ENCODE measurements around the gene SETD1A.
A peak's percentile ranks its signal among the peaks of the same experiment; 100 is the strongest.
"Not testable (repeated sequence)": the region's sequence is repeated elsewhere in the genome, so short reads cannot be mapped to it uniquely, and the experiment has no call there.

Gene SETD1A

DNA sequence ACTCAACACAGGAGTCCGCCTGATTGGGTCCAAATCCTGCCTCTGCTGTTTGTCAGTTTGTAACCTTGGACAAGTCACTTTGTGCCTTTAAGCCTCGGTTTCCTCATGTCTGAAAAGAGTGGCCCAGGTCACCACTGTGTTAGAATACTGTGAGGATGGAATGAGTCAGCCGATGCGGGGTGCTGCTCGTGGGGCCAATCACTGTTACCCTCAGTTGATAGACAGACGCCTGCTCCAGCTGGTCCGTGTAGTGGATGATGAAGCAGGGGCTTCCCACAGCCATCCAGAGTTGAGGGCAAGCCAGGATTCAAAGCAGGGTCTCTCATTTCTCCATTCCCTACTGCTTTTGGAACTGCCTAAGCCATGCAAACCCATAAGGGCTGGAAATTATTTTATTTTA, 28.4 kb upstream of the SETD1A start:
- DNase-seq (ENCODE audit: low spot score), result no peak

DNA sequence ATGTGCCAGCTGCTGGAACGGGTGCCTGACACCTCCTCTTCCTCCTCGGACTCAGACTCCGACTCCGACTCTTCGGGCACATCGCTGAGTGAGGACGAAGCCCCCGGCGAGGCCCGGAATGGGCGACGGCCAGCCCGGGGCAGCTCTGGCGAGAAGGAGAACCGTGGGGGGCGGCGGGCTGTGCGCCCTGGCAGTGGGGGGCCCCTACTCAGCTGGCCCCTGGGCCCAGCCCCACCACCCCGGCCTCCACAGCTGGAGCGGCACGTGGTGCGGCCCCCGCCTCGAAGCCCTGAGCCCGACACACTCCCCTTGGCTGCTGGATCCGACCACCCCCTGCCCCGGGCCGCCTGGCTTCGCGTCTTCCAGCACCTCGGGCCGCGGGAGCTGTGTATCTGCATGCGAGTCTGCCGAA, 27.4 kb upstream of the SETD1A start:
- DNase-seq (ENCODE audit: low spot score), result no peak

DNA sequence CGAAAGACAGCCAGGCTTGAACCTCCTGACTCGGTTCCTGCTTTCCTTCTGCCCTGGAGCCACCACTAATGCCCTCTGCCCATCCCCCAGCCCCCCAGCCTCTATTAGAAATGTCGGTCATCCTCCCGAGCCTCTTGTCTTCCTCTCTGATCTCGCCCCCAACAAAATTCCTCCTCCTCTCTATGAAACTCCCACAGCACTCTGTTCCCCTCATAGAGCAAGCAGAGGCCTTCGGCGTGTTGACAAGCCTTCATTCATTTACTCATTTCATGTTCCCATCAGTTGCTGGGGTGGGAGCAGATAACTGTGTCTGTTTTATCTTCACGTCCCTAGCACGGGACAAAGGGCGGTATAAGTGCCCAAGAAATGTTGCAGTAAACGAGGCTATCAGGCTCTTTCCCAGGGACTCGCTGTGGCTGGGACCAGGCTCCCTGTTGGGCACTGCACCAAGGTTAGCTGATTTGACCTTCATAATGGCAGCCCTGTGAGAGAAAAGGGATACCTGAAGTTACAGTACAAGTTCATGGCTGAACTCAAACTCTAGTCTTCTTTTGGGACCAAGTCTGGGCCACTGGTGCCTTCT, 26.4 kb upstream of the SETD1A start:
- no peak for DNase-seq (ENCODE audit: low spot score)

DNA sequence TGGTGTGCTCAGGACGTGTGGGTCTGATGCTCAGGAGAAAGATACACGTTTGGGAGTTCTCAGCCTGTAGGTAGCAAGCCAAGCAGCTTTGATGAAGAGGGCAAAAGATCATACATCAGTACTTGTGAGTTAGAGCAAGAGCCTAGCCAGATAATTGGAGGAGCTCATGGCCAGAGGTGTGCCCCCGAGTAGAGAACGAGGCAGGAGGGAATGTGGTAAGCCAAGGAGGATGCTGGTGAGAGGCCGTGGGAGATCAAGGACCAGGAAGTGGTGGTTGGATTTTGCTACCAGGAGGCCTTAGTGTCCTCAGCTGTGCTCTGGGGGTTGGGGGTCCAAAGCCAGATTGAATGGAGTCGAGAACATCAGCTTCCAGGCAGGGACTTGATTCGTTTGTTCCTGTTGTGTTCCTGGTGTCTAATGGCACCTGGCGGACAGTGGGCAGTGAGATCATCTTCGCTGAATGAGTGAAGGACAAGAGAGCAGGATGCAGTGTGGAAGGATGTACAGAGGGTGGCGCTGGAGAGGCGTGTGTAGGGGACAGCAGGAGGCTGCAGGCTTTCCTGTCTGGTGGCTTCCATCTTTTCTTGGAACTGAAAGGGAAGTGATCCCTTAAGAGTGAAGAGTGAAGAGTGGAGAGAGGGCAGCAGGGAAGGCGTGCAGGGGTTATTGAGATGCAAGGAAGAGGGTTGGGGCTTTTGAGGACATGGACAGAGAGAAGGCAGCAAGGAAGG, 22.6 kb upstream of the SETD1A start:
- no peak for DNase-seq (ENCODE audit: low spot score)

DNA sequence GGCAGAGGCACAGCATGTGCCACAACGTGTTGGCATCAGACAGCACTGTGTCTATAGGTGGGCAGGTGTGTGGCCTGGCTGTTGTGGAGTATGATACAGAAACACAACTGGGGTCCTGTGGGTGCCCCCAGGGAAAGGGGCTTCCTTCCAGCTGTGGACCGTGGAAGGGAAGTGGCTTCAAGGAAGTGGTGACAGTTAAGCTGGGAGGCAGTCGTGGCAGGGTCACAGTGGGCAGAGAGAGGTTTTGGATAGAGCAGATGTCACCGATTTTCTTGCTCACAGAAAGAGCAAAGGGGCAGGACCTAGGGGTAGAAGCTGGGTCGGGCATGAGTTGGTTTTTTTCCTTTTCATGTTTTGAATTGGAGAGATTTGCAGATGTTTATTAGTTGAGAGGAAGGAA, 19.9 kb upstream of the SETD1A start:
- DNase-seq (ENCODE audit: low spot score), result no peak

DNA sequence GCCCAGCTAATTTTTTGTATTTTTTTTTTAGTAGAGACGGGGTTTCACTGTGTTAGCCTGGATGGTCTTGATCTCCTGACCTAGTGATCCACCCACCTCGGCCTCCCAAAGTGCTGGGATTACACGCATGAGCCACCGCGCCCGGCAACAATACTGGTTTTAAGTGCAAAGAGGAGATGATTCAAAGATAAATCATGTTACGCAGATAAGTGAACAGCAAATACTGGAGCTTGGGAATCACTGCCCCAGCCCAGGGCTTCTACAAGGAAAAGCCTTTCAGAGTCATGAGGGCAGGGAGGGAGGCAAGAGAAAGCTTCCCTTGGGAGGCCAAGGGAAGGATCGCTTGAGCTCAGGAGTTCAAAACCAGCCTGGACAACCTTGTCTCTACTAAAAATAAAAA, 18.0 kb upstream of the SETD1A start:
- DNase-seq (ENCODE audit: low spot score), result not testable (repeated sequence)

DNA sequence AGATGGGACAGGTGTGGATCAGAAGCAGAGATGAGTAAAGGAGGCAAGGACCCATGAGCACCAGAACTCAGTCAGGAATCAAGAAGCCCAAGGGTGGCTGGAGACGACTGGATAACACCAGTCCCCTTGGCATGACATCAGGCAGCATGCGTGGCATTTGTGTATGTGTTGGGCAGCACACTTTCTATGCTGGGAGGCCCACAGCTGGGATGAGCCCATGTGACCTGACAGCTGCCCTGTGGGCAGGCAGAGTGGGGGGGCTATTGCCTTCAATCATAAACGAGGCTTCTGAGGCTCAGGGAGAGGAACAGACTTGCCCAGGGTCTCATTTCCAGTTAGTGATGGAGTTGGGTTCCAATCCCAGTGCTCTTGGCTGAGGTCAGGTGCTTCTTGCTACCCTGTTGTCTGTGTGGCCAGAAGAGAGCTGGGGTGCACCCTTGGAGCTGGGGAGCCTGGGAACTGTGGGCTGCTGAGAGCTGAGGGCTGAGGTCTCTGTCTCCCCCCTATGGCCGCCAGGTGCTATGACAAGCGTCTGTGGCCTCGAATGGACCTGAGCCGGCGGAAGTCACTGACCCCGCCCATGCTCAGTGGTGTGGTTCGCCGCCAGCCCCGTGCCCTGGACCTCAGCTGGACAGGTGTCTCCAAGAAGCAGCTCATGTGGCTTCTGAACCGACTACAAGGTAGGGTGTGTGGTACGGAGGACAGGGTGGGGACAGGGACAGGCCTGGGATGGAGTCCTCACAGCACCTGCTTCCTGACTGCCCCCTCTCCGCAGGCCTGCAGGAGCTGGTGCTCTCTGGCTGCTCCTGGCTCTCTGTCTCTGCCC, 15.7 kb upstream of the SETD1A start:
- peak; percentile 61 for DNase-seq (ENCODE audit: low spot score)

DNA sequence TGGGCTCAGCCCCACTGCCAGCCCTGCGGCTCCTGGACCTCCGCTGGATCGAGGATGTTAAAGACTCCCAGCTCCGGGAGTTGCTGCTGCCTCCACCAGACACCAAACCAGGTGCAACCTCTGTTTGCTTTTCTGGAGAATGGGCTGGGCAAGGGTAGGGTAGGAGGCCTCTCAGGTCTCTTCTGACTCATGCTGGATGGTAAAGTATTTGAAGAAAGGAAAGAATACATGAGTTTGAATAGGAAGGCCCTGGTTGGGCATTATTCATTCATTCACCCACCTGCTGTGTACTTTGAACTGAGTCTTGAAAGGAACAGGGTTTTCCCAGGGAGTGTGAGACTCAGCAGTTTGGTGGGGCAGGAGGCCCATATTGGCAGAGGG, 15.1 kb upstream of the SETD1A start:
- no peak for DNase-seq (ENCODE audit: low spot score)

DNA sequence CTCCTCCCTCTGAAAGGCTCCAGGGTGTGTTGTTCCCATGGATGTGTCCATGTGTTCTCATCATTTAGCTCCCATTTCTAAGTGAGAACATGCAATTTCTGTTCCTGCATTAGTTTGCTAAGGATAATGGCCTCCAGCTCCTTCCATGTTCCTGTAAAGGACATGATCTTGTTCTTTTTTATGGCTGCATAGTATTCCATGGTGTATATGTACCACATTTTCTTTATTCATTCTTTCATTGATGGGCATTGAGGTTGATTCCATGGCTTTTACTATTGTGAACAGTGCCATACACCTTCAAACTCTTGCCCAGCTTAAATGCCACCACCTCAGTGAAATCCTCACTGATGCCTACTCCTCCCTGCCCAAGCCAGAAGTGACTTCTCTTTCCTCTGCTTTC, 13.2 kb upstream of the SETD1A start:
- DNase-seq (ENCODE audit: low spot score), result no peak

DNA sequence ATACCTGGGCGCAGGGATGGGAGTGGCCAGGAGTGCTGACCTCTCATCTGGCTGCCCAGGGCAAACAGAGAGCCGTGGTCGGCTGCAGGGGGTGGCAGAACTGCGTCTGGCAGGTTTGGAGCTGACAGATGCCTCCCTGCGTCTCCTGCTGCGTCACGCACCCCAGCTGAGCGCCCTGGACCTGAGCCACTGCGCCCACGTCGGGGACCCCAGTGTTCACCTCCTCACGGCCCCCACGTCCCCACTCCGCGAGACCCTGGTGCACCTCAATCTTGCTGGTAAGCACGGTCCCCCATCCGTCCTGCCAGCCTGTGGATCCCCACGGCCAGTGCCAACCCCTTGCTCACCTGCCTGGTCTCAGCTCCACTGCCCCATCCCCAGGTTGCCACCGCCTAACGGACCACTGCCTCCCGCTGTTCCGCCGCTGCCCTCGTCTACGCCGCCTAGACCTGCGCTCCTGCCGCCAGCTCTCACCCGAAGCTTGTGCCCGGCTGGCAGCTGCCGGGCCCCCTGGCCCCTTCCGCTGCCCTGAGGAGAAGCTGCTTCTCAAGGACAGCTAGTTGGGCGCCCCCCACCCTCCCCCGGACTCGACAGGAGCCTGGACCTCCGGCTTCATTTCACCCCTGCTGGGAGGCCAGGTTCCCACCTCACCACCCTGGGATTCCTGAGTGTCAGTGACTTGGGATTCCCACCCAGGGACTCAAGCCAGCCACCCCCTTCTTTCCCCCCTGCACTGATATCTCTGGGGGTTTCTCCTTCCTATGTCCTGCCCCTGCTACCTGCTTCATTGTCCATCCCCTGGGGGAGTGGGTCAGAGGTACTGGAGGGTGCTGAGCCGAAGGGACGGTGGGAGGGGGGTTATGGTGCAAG, 10.6 kb upstream of the SETD1A start:
- no peak for DNase-seq (ENCODE audit: low spot score)

DNA sequence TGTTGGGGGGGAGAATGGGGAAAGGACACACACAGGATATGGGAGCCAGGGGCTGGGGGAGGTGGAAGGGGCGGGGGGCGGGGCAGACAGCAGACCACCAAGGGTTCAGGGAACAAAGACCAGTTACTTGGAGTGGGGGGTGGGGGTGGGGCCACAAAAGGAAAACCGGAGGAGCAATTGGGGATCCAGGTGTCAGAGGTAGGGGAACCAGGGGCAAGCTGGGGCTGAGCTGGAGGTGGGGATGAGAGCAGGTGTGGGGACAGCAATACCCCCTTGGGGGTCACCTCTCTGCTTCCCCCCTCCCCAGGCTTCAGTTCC, 10.1 kb upstream of the SETD1A start:
- no peak for DNase-seq (ENCODE audit: low spot score)

DNA sequence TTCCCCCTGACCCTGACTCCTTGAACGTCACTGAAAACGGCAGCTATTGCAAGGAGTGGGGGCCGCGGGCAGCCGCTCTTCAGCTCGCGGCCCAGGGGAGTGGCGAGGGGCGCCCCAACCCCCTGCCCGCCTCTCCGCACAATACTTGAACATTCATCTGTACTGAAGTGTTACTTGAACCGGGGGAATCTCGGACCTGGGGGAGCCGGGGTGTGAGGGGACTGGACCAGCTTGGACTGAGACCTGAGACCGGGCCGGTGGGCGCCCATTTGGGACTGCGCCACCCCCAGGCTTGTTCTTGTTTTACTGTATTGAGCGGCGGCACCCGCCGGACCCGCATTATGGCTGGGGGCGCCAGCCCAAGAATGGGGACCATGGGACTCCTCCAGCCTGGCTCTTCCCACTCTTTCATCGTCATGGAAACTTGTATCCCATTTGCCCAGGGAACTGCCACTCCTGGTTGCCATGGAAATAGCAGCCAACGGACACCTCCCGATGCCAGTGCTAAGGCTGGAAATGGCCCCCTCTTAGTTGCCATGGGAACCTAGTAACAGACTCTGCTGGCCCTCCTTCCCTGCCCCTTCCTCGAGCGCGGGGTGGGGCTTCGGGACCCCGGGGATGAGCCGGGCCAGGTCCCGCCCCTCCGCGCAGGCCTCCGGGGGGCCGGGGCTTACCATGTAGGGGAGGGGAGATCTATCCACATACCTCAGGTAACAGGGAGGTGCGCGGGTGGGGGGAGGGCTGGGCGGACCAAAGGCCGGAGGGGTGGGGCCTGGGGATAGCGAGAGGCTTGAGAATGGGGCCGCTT, 9.5 kb upstream of the SETD1A start:
- no peak for DNase-seq (ENCODE audit: low spot score)

DNA sequence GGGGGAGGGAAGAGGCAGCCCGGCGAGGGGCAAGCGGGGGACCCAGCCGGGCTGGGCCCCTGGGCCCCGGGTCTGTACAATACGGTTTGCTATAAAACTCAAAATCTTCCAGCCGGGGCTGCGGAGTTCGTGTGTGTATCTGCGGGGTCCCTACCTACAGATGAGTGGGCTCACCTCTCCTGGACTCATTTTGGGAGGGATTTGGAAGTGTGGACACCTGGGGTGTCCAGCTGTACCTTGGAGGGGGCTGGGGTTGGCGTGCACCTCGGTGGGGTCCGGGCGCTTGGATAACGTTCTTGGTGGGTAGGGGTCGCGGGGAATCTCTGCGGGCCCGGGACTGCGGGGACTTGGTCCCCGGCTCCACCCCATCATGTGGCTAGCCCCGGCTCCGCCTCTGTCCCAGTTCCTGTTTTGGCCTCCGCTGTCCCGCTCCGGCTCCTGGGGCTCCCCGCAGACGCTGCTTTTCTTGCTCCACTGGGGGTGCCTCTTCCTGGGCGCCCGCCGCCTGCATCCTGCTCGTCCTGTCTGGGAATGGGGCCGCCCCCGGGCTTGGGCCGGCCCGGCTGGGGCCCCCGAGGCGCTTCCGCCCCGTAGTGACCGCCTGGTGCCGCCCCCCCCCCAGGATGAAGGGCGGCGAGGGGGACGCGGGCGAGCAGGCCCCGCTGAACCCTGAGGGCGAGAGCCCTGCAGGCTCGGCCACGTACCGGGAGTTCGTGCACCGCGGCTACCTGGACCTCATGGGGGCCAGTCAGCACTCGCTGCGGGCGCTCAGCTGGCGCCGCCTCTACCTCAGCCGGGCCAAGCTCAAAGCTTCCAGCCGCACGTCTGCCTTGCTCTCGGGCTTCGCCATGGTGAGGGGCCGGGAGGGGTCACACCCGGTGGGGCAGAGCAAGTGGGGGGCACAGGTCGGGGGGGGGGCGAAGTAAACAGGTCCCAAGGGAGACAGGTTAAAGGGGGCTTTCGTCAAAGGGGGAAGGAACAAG, 8.6 kb upstream of the SETD1A start, which contains the start of gene ORAI3:
Gene ORAI3 (plus strand): TSS at position 402 of the 983 bp plus-strand sequence. CDS start 222 bp downstream, at position 624.
- DNase-seq (ENCODE audit: low spot score), result peak; percentile 32

DNA sequence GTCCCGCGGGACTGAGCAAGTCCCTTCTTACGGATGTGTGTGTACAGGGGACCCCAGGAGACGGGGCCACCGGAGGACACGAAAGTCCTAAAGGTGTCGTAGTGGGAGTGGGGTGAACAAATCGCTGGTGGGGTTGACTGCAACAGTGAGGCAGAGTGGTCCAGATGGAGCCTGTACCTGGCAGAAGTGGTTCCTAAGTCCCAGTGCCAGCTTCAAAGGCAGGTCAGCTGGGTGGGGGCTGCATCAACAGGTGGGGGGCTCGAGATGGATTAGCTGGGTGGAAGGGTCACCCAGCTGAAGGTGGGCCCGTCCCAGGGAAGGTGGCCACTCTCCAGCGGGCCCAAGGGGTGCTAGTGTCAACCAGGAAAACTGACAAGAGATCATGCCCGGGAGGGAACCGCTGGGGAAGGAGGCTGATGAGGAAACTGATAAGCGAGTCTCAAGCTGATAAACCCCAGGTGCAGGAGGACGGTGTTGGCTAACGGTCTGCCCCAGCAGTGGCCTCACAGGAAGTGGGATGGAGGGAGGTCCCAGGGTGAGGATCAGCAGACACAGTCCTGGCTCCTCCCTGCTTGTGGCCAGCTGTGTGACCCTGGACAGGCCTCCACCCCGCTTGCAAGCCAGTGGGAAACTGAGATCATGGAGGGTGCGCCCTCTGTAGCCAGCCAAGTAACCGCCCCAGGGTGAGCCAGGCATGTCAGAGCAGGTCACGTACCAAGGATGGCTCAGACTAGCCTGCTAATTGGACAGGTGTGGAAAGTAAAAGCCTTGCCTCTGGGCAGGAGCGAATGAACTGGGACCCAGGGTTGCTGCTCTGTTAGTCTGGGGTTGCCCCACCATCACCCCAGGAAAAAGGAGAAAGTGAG, 7.7 kb upstream of the SETD1A start:
- peak; percentile 26 for DNase-seq (ENCODE audit: low spot score)

DNA sequence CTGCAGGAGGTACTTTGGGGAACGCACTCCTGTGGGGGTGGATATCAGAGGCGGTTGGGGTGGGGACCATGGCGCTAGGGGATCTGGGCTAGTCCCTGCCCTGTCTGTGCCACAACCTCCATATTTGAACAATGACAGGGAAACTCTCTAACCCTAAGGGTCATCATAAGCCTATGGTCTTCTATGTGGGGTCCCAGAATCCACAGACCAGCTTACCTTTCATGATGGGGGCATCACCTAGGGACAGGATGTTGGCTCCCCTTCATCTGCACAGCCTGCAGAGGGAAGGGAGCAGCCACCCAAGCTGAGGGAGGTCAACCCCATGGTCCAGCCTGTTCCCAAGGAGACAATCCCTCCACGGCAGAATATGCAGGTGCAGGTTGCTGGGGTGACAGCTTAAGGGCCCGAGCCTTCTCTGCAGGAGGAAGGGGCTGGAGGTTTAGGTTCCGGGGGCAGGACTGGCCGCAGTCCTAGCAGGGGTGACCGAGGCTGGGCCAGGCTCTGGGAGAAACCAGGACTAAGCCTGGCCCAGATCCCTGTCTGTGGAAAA, 7.0 kb upstream of the SETD1A start:
- no peak for DNase-seq (ENCODE audit: low spot score)

DNA sequence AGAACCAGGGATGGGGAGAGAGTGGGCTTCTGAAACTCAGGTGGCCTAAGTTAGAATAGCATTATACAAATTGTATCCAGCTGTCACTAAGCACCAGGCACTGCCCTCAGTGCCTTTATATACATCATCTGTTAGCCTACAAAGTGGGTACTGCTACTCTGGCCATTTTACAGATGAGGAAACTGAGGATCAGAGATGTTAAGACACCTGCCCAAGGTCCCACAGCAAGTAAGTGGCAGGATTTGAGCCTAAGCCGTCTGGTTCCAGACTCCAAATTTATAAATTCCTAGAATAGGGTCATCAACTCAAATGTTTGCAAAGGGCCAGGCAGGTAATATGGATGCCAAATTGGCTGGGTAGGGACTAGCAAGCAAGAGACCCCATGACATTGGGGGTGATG, 6.4 kb upstream of the SETD1A start:
- no peak for DNase-seq (ENCODE audit: low spot score)

DNA sequence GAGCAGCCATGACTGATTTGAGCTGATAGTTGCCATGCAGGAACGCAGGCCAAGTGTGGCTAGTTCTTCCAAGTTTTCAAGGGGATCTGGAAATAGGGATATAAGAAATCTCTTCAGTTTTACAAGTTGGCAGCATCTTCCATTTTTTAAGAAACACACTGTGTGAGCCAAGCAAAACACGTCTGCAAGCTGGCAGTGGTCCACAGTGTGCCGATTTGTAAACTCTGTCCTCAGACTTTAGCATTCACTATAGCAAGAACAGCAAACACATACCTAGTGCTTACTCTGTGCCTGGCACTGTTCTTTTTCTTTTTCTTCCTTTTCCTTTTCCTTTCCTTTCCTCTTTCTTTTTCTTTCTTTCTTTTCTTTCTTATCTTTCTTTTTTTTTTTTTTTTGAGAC, 5.8 kb upstream of the SETD1A start:
- no peak for DNase-seq (ENCODE audit: low spot score)

DNA sequence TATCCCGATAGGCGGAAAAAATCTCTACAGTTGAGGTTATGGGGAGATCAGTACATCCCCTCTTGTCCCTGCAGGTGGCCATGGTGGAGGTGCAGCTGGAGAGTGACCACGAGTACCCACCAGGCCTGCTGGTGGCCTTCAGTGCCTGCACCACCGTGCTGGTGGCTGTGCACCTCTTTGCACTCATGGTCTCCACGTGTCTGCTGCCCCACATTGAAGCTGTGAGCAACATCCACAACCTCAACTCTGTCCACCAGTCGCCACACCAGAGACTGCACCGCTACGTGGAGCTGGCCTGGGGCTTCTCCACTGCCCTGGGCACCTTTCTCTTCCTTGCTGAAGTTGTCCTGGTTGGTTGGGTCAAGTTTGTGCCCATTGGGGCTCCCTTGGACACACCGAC, 4.4 kb upstream of the SETD1A start:
- no peak for DNase-seq (ENCODE audit: low spot score)
